VCaP (cell line): Measurements from ENCODE around the gene LTN1.

Experiments used
- H3K27ac ChIP-seq: fragments of 450-650 bp; 2 replicates; pipeline ENCODE4 v1.5.1; 2017
- CTCF ChIP-seq: fragments of 450-650 bp; conservative IDR thresholded peaks from 2 replicates; pipeline ENCODE4 v1.5.1; 2017; ENCODE audit warnings: mild to moderate bottlenecking, moderate library complexity

LTN1 gene

GRCh38 chr21:28938726-28939125 is 54.0 kb downstream of the LTN1 start:
- no peak for TF ChIP-seq CTCF
- H3K27ac ChIP-seq: no peak overlapping the region

- no peak for TF ChIP-seq CTCF
- H3K27ac ChIP-seq: no peak overlapping the region
These were observed 54.9 kb downstream of the LTN1 start for GRCh38 chr21:28937737-28938136.

- no peak for TF ChIP-seq CTCF
- peak overlapping the region; percentile 8; the same call in 1 of the 2 replicates for H3K27ac ChIP-seq
These were observed 56.0 kb downstream of the LTN1 start for GRCh38 chr21:28936721-28937120.

- H3K27ac ChIP-seq: peak overlapping the region; percentile 8
- no peak for TF ChIP-seq CTCF
These were observed 56.6 kb downstream of the LTN1 start for GRCh38 chr21:28936036-28936435.

- no peak for TF ChIP-seq CTCF
- peak overlapping the region; percentile 1; the same call in 1 of the 2 replicates for H3K27ac ChIP-seq
These were observed 60.0 kb downstream of the LTN1 start for GRCh38 chr21:28932717-28933116.

GRCh38 chr21:28931708-28932372 is 60.8 kb downstream of the LTN1 start:
- peak overlapping the region; percentile 1; the same call in 1 of the 2 replicates for H3K27ac ChIP-seq

- peak overlapping the region; percentile 6; the same call in 1 of the 2 replicates for H3K27ac ChIP-seq
- no peak for TF ChIP-seq CTCF
These were observed 63.9 kb downstream of the LTN1 start for GRCh38 chr21:28928578-28929420.

- H3K27ac ChIP-seq: no peak overlapping the region
- TF ChIP-seq CTCF: no peak
These were observed 65.5 kb downstream of the LTN1 start for GRCh38 chr21:28927130-28927529.
